ENCODE measurements around the gene CALCOCO1. TPM values are rescaled to one million over a fixed set of nuclear protein-coding genes. Genes with fewer than 3 reads are reported as not detected.
A peak's percentile ranks its signal among the peaks of the same experiment; 100 is the strongest.

Gene CALCOCO1
- total and polyA plus RNA-seq, 9 of the 15 experiments (the other 6 are each of a cell fraction or from before 2014, with no cell fraction given), result 1.9 to 31.8 (median 11.0) TPM

DNA sequence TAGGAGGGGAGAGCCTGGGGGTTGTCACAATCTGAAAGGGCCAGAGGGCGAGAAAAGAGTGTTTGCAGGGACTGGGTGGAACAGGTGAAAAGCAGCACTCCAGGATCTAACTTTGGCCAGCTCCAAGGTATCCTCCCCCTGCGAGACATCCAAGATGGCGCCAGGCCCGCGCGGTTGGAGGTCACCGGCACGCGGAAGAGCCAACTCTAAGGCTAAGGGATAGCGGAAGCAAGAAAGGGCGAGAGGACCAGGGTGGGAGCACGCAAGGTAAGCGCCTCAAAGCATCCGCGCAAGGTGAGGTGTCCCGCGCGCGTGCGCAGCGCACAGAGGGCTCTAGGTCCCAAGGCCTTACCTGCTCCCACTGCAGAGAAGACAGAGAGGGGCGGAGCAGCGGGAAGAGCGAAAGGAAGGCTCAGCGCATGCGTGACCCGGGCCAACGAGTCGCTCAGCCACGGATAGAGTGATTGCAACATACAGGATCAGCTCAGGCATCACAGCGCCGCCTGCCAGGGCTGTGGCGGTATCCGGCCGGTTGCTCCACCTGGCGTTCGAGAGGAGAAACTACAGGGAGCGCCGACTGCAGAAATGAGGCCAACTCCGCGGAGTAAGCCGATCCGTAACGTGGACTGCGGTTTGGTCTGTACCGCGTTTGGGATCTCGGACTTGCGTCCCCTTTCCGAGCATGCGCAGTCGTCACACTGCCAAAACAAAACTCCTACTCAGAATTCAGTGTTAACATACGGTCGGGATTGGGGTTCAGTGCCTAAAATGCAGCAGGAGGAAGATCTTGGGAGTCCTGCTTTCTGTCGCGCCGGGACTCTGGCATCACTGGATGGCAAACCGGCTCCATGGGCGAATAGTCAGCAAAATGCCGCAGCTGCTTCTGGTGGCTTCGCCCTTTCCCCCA, 51.3 kb downstream of the CALCOCO1 start, which contains the start of gene ATP5MC2 (continued):
- TF ChIP-seq ZNF318 (IDR thresholded peaks at IDR 0.05; ENCODE audit: borderline replicate concordance in 1 of 2, low read depth in 1 of 2), result no peak
- 0 out of 2 replicates have a peak, but pooled peaks have one; percentile 22 for TF ChIP-seq ZKSCAN1 (IDR thresholded peaks at IDR 0.05; ENCODE audit: low read depth, low read length)
- peak; percentile 97 for TF ChIP-seq ETV5 (CRISPR knock-in tag; IDR thresholded peaks at IDR 0.05; ENCODE audit: low read depth)
- TF ChIP-seq CBX8 (IDR thresholded peaks at IDR 0.05; ENCODE audit: borderline replicate concordance, extremely low read depth, low read depth, low read length, poor library complexity, severe bottlenecking), result no peak
- peak; percentile 86 for TF ChIP-seq EHMT2 (IDR thresholded peaks at IDR 0.05)
- TF ChIP-seq POLR2G (IDR thresholded peaks at IDR 0.05; ENCODE audit: low read depth, low read length), result peak; percentile 91
- no peak; the same call in 1 of the 2 replicates for TF ChIP-seq CREB3 (tag; conservative IDR thresholded peaks at IDR 0.05; ENCODE audit: low read depth)
- TF ChIP-seq FOXM1 (IDR thresholded peaks at IDR 0.05; ENCODE audit: low read depth), result peak; percentile 26; the same call in 1 of the 2 replicates
- TF ChIP-seq FOXM1 (CRISPR knock-in tag; IDR thresholded peaks at IDR 0.05; ENCODE audit: low read depth), result peak; percentile 44; the same call in 1 of the 2 replicates
- no peak for TF ChIP-seq ZNF280A (IDR thresholded peaks at IDR 0.05; ENCODE audit: low read depth, partially characterized antibody)
- TF ChIP-seq ZNF449 (CRISPR knock-in tag; IDR thresholded peaks at IDR 0.05), result no peak
- no peak for TF ChIP-seq TFAM (CRISPR knock-in tag; conservative IDR thresholded peaks at IDR 0.05)
- TF ChIP-seq BCOR (IDR thresholded peaks at IDR 0.05), result no peak; the same call in 1 of the 2 replicates
